ENCODE data around the gene C2CD5.

Gene C2CD5

DNA sequence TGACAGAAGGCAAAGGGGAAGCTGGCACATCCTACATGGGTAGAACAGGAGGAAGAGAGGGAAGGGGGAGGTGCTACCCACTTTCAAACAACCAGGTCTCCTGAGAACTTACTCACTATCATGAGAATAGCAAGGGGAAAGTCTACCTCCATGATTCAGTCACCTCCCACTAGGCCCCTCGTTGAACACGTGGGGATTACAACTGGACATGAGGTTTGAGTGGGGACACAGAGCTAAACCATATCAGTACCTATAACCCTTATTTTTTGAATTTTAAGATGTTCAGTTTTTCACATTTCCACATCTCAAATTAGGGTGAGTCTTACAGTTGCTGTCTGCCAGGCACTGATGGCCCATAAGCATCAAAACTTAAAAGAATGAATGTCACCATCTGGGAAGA, 129.6 kb downstream of the C2CD5 start:
- no peak for DNase-seq (ENCODE audit: low spot score)

DNA sequence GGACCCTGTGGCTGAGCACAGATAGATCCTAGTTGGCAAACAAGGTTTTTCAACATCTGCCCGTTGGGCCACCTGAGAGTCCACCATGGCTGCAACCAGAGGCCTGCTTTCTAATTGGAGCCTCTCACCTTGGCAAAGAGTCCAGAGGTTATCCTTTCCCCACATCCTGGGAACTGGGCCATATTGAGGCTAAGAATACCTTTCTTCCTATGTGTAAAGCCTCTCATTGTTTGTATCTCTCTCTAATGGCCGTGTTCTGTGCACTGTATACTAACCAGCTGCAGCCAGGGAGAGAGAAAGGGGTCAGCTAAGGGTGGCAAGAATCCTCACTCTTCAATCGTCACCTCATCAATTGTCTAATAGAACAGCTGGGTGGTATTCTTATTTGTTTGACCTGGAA, 130.8 kb downstream of the C2CD5 start:
- no peak for DNase-seq (ENCODE audit: low spot score)

DNA sequence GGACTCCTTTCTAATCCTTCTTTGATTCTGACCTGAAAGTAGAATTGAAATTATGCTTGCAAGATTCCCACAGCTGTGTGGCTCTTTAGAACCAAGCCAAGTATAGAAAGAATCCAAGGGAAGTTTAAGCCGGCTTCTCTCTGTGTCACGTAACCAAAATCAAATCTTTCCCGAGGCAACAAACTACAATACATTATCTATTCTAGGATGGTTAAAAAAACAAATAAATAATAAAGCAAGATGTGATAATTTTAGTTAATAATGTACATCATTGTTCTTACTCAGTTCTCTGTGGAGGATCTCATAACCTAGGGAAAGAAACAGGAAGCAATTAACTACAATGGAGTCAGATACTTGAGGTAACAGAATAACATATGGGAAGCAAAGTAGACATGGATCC, 131.8 kb downstream of the C2CD5 start:
- DNase-seq (ENCODE audit: low spot score) = no peak

DNA sequence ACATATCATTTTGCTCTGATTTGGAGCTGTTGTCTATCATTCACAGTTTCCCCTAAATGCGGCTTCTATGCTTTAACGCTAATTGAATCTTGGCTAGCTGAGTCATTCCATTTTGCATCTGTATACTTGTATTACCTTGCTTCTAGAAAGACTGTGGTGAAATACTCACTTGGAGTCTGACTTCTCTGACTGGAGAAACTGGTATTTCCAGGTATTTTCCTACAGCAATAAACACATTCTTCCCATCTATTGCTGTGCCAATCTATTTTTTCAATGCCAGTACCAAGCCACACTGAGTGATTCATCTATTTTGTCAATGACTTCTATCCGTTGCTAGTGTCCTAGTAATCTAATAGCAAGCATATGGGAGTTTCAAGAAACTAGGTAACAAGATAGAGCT, 133.9 kb downstream of the C2CD5 start:
- DNase-seq (ENCODE audit: low spot score) = no peak

DNA sequence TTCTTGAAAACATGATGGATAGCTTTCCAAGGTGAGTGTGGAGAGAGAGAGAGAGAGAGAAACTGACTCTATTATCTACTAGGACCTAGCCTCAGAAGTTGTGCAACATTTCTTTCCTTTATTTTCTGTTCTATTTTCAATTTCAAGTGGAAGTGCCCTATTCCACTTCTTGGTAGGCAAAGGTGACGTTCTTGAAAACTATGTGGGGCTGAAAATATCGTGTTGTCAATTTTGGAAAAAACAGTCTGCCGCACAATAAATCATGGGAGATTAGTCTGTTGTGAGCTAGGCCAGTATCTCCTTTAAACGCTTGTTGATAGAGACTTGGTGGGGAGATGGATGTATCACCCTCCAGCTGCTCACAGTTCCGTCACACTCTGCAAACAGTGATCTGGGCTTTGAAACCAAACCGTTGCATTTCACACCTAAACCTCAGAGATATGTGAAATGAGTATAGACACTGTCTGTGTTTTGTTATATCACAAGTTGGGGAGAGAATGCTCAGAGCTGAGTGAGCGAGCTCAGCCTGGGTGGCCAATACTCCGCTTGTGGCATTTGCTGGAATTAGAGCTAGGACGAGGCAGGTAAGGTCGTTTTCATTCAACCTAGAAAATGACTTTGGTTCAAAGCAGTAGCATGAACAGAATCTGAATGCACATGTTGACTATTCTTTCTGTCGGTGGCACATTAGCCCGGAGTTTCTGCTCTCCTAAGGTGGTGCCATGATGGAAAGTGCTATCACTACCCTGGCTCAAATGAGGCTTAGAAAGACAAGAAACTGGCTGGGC, 134.8 kb downstream of the C2CD5 start:
- no peak for DNase-seq (ENCODE audit: low spot score)

DNA sequence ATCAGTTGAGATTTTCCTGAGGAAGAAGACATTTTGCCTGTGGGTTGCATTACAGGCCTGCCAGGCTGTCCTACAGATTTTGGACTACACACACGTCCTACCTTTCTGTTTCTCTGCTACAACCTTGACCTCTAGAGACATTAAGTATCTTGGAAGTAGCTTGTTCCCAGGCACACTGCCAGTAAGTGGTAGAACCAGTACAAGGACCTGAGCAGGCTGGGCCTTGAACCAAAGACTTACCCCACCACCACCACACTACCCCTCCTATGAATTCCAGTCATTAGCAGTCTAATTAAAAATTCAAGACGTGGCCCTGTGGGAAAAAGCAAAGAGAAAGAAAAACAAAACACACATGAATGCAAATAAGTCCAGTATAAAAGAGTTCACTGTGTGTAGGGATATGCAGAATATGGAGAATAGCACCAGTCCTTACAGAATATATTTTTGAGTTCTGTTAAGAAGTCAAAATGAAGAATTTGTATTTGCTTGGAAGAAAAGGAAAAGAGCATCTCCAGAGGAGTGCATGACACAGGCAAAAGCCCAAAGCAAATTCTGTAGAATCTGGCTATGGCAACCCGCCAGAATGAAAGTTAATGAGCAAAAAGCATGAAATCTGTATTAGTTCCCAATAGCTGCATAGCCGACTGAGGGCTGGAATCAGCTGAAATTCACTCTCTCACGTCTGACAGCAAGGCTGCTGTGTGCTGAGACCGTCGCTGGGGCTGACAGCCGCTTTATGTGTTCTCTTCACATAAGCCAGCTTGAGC, 135.5 kb downstream of the C2CD5 start:
- DNase-seq (ENCODE audit: low spot score) = no peak

DNA sequence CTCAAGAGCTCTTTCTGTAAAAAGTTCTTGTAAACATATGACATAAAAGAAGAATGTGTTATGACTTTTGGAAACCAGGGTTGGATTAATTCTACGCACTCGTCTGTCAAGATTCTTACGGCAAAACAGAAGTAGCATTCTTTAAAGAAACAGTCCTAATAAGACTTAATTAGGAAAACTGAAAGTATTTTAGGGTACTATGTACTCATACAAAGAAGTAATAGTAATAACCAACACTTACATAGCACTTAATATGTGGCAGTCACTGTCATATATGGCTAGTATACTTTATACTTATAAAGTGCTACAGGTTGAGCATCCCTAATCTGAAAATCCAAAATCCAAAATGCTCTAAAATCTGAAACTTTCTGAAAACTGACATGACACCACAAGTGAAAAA, 136.9 kb downstream of the C2CD5 start:
- no peak for DNase-seq (ENCODE audit: low spot score)

DNA sequence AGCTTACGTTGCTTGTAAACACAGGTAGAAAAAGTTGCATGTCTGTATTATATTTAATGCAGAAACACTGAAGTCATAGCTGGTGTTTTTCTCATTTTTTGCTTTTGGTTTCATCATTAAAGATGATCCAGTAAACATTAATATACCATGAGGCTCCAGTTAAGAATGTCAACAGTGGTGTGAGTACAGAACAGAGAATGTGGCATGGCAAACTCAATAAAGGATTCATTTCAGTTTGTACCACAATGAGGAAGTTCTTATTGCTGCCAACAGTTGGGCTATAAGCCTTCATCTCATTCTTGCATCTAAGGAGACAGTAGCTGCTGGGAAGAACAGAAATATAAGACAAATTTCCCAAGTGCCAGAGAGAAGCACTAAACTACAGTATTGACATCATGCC, 137.7 kb downstream of the C2CD5 start:
- DNase-seq (ENCODE audit: low spot score) = no peak

DNA sequence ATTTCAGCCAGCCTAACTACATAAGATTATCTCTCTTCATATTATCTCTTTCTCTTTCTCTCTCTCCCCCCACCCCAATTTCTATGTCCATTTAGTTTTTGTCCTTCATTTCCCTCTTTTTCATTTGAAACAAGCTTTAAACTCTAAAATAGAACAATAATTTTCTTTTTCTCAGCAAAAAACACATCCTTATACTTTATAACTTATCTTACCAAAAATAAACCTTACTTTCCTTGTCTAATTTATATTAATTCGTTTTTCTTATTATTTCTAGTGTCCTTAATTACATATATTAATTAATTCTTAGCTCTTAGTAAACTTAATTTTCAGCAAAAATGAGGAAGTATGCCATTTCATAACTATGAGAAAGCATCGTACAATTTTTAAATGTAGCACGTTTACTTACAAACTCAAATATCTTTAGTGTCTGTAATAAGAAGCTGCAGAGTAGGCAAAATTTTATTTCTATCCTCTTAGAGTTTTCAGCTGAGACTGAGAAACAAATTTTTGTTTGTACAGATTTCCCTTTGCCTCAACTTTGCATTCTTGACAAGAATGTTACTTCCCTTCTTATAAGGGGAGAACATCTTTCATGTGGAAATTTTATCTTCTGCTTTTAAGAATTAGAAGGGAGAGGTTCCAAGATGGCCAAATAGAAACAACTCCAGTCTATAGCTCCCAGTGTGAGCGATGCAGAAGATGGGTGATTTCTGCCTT, 144.7 kb downstream of the C2CD5 start:
- DNase-seq (ENCODE audit: low spot score) = no peak
